Activated CD4-positive, CD25-positive, alpha-beta regulatory T cell (primary cell): ENCODE measurements around the gene CYP1B1.
"Not testable (repeated sequence)": the region's sequence is repeated elsewhere in the genome, so short reads cannot be mapped to it uniquely, and the experiment has no call there.

ENCODE experiments used
- DNase-seq, 4 experiments: peaks; one replicate each; lab custom pipeline; 2025; lab: John Stamatoyannopoulos, UW

Gene CYP1B1

DNA sequence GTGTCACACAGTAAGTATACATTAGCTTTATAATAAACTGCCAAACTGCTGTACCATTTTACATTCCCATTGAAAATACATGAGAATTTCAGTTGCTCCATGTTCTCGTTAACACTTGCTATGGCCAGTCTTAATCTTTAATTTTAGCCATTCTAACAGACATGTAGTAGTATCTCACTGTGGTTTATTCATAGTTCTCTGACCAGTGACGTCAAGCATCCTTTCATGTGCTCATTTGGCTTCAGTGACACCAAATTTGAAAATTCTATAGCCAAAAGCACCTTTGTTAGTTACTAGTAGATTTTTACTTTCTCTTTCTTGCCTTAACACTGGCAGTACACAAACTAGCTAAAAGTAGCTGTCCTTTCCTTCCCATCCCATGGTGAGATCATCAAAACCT, 43.0 kb downstream of the CYP1B1 start:
- DNase-seq = no peak

GRCh38 chr2:38030635-38031355, 45.2 kb downstream of the CYP1B1 start:
- no peak for DNase-seq

DNA sequence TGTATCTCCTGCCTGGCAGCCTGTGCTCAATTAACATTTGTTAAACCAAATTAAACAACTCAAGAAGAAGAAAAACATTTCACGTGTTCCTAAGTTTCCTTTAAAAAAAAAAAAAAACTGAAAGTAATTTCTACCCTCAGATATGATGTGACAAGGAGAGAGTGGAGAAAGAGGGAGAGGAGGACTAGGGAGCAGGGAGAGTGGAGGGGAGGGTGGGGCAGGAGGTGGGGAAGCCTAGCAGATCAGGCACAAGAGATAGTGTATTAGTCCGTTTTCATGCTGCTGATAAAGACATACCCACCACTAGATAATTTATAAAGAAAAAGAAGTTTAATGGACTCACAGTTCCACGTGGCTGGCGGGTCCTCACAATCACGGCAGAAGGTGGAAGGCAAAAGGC, 46.4 kb downstream of the CYP1B1 start:
- no peak for DNase-seq

DNA sequence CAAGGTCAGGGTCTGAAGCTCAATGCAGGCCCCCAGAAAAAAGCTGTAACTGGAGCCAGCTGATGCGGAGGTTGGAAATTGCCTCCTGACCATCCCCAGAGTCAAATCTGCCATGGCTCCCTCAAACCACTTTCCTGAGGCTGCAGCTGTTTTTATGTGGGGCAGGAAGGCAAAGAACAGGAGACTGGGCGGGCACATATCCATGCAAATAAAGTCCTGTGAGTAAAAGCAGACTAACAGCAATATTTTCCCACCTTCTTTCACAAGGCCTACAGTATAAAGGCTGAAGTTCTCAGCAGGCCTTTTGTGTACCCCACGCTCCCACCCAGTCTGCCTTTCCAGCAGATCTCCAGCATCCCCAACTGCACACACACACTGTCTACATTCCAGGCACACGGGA, 47.1 kb downstream of the CYP1B1 start:
- no peak for DNase-seq

GRCh38 chr2:38026846-38027245, 49.1 kb downstream of the CYP1B1 start:
- no peak for DNase-seq

- no peak for DNase-seq
Observed at GRCh38 chr2:38021589-38021988, 54.4 kb downstream of the CYP1B1 start.

DNA sequence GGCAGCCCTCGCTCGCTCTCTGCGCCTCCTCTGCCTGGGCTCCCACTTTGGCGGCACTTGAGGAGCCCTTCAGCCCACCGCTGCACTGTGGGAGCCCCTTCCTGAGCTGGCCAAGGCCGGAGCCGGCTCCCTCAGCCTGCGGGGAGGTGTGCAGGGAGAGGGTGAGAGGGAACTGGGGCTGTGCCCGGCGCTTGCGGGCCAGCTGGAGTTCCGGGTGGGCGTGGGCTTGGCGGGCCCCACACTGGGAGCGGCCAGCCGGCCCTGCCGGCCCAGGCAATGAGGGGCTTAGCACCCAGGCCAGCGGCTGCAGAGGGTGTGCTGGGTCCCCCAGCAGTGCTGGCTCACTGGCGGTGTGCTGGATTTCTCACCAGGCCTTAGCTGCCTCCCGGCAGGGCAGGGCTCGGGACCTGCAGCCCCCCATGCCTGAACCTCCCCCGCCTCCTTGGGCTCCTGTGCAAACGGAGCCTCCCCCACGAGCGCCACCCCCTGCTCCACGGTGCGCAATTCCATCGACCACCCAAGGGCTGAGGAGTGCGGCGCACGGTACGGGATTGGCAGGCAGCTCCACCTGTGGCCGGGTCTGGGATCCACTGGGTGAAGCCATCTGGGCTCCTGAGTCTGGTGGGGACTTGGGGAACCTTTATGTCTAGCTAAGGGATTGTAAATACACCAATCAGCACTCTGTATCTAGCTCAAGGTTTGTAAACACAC, 55.4 kb downstream of the CYP1B1 start:
- not testable (repeated sequence) for DNase-seq

GRCh38 chr2:38017836-38018235, 58.1 kb downstream of the CYP1B1 start:
- no peak for DNase-seq
